ENCODE data around the gene MEIS2. TPM values are rescaled to one million over a fixed set of nuclear protein-coding genes. Genes with fewer than 3 reads are reported as not detected.

Gene MEIS2
- total RNA-seq, 2 experiments from 2014 or later = not detected

GRCh38 chr15:37088436-37088835 lies 11.9 kb downstream of the MEIS2 start:
- ChIA-PET CTCF (no interaction called here), POLR2A (no interaction called here)
- no peak overlapping the region for H3K27ac Mint-ChIP-seq
- no peaks in the 10 kb centered on the region for H3K4me1 Mint-ChIP-seq
- H3K36me3 Mint-ChIP-seq (ENCODE audit: low read depth) = no peaks in the 10 kb centered on the region
- H3K9me3 Mint-ChIP-seq = no peaks in the 10 kb centered on the region
- no peak overlapping the region for H3K4me3 Mint-ChIP-seq
- DNase-seq = no peak
- peaks cover 10% of the 10 kb centered on the region for H3K27me3 Mint-ChIP-seq

DNA sequence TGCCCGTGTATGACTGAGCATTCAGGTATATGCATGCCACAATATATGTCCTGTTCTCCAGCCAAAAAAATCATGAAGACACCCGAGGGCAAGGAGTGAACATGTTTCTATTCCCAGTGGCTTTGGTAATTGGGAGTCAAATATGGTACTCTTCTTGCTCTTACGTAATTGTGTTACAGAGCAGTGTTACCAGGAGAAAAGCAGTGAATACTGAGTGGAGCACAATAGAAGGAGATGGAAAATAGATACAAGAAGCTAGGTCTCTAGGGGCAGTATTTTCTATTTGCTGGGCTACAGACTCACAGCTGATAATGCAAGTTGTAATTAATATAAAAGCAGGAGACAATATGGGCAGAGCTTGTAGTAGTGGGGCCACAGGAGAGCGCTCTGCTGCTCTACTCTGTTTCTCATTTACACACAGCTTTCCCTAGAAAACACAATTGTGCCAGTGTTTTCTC lies 13.2 kb downstream of the MEIS2 start:
- Mint-ChIP-seq H3K4me1 (no peaks in the 10 kb centered on the region), H3K27me3 (peaks cover 3% of the 10 kb centered on the region), H3K36me3 (ENCODE audit: low read depth) (no peaks in the 10 kb centered on the region), H3K9me3 (no peaks in the 10 kb centered on the region), H3K4me3 (no peak overlapping the region), H3K27ac (no peak overlapping the region)
- DNase-seq = no peak
- ChIA-PET CTCF (no interaction called here), POLR2A (no interaction called here)

DNA sequence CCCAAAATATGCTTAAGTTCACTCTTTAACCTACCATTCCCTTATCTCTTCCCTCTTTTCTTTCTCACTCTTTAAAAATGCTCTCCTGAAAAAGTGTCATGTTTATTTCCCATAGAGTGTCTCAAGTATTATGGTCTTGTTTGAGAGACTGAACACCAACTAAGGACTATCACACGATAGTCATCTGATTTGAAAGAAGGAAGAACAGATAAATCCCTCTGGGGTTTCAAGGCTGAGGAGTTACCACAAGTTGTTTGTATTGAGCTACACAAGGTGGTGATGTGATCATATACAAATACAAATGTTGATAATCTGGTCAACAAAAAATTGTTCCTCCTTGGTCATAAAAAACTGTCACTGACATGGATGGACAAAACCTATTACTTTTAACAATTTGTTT lies 13.8 kb downstream of the MEIS2 start:
- no peaks in the 10 kb centered on the region for H3K9me3 Mint-ChIP-seq
- H3K27me3 Mint-ChIP-seq = peaks cover 3% of the 10 kb centered on the region
- no peaks in the 10 kb centered on the region for H3K4me1 Mint-ChIP-seq
- H3K27ac Mint-ChIP-seq = no peak overlapping the region
- ChIA-PET POLR2A (no interaction called here), CTCF (no interaction called here)
- no peak overlapping the region for H3K4me3 Mint-ChIP-seq
- no peaks in the 10 kb centered on the region for H3K36me3 Mint-ChIP-seq (ENCODE audit: low read depth)
- no peak for DNase-seq

GRCh38 chr15:37086120-37086519 lies 14.2 kb downstream of the MEIS2 start:
- H3K27me3 Mint-ChIP-seq = peaks cover 3% of the 10 kb centered on the region
- H3K4me3 Mint-ChIP-seq = no peak overlapping the region
- H3K9me3 Mint-ChIP-seq = no peaks in the 10 kb centered on the region
- no peak overlapping the region for H3K27ac Mint-ChIP-seq
- CTCF ChIA-PET = no interaction called here
- POLR2A ChIA-PET = no interaction called here
- no peaks in the 10 kb centered on the region for H3K36me3 Mint-ChIP-seq (ENCODE audit: low read depth)
- H3K4me1 Mint-ChIP-seq = no peaks in the 10 kb centered on the region
- no peak for DNase-seq

- no peak overlapping the region for H3K27ac Mint-ChIP-seq
- H3K4me3 Mint-ChIP-seq = no peak overlapping the region
- DNase-seq = no peak
- H3K27me3 Mint-ChIP-seq = peaks cover 3% of the 10 kb centered on the region
- no peaks in the 10 kb centered on the region for H3K4me1 Mint-ChIP-seq
- no peaks in the 10 kb centered on the region for H3K36me3 Mint-ChIP-seq (ENCODE audit: low read depth)
- ChIA-PET CTCF (no interaction called here), POLR2A (no interaction called here)
- H3K9me3 Mint-ChIP-seq = no peaks in the 10 kb centered on the region
Measured at GRCh38 chr15:37084602-37085001, 15.7 kb downstream of the MEIS2 start.

- H3K4me3 Mint-ChIP-seq = no peak overlapping the region
- H3K4me1 Mint-ChIP-seq = no peaks in the 10 kb centered on the region
- DNase-seq = no peak
- ChIA-PET CTCF (no interaction called here), POLR2A (no interaction called here)
- H3K36me3 Mint-ChIP-seq (ENCODE audit: low read depth) = no peaks in the 10 kb centered on the region
- H3K27ac Mint-ChIP-seq = no peak overlapping the region
- H3K9me3 Mint-ChIP-seq = no peaks in the 10 kb centered on the region
- H3K27me3 Mint-ChIP-seq = peaks cover 3% of the 10 kb centered on the region
Measured at GRCh38 chr15:37083610-37084009, 16.7 kb downstream of the MEIS2 start.

DNA sequence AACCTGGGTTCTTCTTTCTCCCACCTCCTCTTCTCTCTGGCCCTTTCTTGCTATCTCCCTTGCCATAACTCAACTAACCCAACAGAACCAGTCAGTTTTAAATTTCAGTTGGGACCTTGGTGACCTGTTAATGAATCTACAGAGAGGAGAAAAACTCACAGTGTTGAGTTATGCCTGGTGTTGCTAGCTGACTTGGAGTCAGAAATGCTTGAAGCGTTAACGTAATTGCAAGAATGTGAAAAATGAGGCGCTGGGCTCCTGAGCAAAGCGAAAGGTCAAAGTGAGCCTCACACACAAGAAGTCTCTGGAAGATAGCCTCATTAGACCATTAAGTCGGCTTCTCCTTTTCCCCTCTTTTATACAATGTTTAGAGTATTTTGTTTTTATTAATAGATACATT lies 18.4 kb downstream of the MEIS2 start:
- DNase-seq = no peak
- H3K4me1 Mint-ChIP-seq = no peaks in the 10 kb centered on the region
- ChIA-PET CTCF (no interaction called here), POLR2A (no interaction called here)
- H3K9me3 Mint-ChIP-seq = no peaks in the 10 kb centered on the region
- no peak overlapping the region for H3K4me3 Mint-ChIP-seq
- no peaks in the 10 kb centered on the region for H3K36me3 Mint-ChIP-seq (ENCODE audit: low read depth)
- H3K27me3 Mint-ChIP-seq = no peaks in the 10 kb centered on the region
- no peak overlapping the region for H3K27ac Mint-ChIP-seq

- H3K4me1 Mint-ChIP-seq = no peaks in the 10 kb centered on the region
- CTCF ChIA-PET = no interaction called here
- H3K27ac Mint-ChIP-seq = no peak overlapping the region
- H3K27me3 Mint-ChIP-seq = no peaks in the 10 kb centered on the region
- POLR2A ChIA-PET = no interaction called here
- no peak for DNase-seq
- no peaks in the 10 kb centered on the region for H3K9me3 Mint-ChIP-seq
- H3K36me3 Mint-ChIP-seq (ENCODE audit: low read depth) = no peaks in the 10 kb centered on the region
- no peak overlapping the region for H3K4me3 Mint-ChIP-seq
Measured at GRCh38 chr15:37080261-37080921, 20.0 kb downstream of the MEIS2 start.

- Mint-ChIP-seq H3K4me1 (no peaks in the 10 kb centered on the region), H3K27ac (no peak overlapping the region)
- POLR2A ChIA-PET = no interaction called here
Measured at GRCh38 chr15:37079726-37080125, 20.6 kb downstream of the MEIS2 start.

DNA sequence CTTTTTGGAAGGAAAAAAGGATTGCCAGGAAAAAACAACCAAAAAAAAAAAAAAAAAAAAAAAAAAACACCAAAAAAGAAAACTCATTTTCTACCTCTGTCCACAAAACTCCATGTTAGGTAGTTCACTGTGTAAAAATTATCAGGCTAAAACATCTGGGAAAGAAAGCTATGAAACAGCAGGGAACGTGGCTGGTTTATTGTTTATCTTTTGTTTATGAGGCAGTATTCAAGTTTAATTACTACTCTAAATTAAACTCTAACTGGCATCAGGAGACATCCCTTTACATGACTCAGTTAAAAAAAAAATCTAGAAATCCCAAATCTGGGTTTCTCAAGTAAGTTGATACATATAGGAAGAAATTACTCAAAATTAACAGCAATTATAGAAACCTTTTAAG lies 21.8 kb downstream of the MEIS2 start:
- DNase-seq = no peak
- CTCF ChIA-PET = no interaction called here
- H3K4me3 Mint-ChIP-seq = no peak overlapping the region
- no peaks in the 10 kb centered on the region for H3K36me3 Mint-ChIP-seq (ENCODE audit: low read depth)
- H3K9me3 Mint-ChIP-seq = no peaks in the 10 kb centered on the region
- POLR2A ChIA-PET = no interaction called here
- no peaks in the 10 kb centered on the region for H3K27me3 Mint-ChIP-seq
- H3K27ac Mint-ChIP-seq = no peak overlapping the region
- H3K4me1 Mint-ChIP-seq = no peaks in the 10 kb centered on the region

More at GRCh38 chr15:37079726-37080125, 20.6 kb downstream of the MEIS2 start:
- CTCF ChIA-PET = no interaction called here
- Mint-ChIP-seq H3K27me3 (no peaks in the 10 kb centered on the region), H3K36me3 (ENCODE audit: low read depth) (no peaks in the 10 kb centered on the region), H3K9me3 (no peaks in the 10 kb centered on the region), H3K4me3 (no peak overlapping the region)
- no peak for DNase-seq

DNA sequence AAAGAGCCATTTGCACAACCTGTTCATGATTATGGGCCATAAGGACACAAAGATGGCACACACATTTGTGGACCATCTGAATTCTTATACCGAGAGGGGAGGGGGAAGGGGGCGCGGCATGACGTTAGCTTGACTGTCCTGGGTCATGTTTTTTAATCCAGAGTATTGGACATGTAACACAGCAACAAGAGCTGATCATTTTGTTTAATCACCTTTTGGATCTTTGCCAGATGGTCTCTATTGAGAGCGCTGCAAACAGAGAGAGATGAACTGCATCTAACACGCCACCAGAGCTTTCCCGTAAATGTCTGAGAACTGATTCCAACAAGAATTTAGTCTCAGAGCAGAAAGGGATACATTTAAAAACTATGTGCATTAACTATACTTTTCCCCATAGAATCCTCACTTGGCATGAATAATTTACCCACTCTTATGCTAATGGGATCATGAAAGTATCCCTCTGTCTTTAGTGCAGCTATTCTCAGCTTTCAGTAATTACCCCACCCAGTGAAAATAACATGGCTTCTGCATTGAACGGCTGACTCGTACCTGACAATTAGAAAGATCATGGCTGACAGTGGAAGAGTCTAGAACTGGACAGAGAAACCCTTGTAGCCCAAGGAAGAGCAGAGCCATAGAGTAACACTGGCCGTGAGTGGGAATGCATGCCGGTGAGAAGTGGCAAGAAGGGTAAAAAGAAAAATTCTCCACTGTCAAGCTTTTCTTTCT lies 22.6 kb downstream of the MEIS2 start:
- no peak for DNase-seq
- H3K27me3 Mint-ChIP-seq = no peaks in the 10 kb centered on the region

GRCh38 chr15:37076543-37076942 lies 23.8 kb downstream of the MEIS2 start:
- H3K27ac Mint-ChIP-seq = no peak overlapping the region
- no peaks in the 10 kb centered on the region for H3K36me3 Mint-ChIP-seq (ENCODE audit: low read depth)
- no peak overlapping the region for H3K4me3 Mint-ChIP-seq
- CTCF ChIA-PET = no interaction called here
- no peaks in the 10 kb centered on the region for H3K9me3 Mint-ChIP-seq
- no peaks in the 10 kb centered on the region for H3K4me1 Mint-ChIP-seq
- POLR2A ChIA-PET = no interaction called here
- H3K27me3 Mint-ChIP-seq = no peaks in the 10 kb centered on the region
- no peak for DNase-seq

More for the DNA sequence above, 22.6 kb downstream of the MEIS2 start:
- ChIA-PET CTCF (no interaction called here), POLR2A (no interaction called here)
- Mint-ChIP-seq H3K36me3 (ENCODE audit: low read depth) (no peaks in the 10 kb centered on the region), H3K4me1 (no peaks in the 10 kb centered on the region), H3K27ac (no peak overlapping the region), H3K9me3 (no peaks in the 10 kb centered on the region), H3K4me3 (no peak overlapping the region)

DNA sequence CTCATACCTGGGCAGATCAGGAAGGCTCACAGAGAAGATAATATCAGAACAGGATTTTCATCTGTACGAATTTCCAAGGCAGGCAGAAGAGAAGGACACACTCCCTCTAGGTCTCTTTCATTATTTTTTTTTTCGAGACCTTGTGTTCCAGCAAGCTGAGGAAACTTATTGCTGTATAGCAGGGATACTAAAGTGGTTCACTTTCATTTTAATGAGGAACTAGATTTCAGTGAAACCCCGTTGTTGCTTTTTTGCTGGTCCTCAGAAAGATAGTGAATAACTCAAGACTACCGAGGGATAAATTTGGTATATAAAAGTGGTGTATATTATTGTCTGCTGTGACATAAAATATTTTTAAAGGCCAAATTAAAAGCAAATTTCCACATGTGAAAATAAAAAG lies 24.6 kb downstream of the MEIS2 start:
- H3K4me1 Mint-ChIP-seq = no peaks in the 10 kb centered on the region
- CTCF ChIA-PET = no interaction called here
- no peak for DNase-seq
- POLR2A ChIA-PET = no interaction called here
- no peak overlapping the region for H3K27ac Mint-ChIP-seq
- no peaks in the 10 kb centered on the region for H3K9me3 Mint-ChIP-seq
- no peaks in the 10 kb centered on the region for H3K27me3 Mint-ChIP-seq
- H3K4me3 Mint-ChIP-seq = no peak overlapping the region
- H3K36me3 Mint-ChIP-seq (ENCODE audit: low read depth) = no peaks in the 10 kb centered on the region

DNA sequence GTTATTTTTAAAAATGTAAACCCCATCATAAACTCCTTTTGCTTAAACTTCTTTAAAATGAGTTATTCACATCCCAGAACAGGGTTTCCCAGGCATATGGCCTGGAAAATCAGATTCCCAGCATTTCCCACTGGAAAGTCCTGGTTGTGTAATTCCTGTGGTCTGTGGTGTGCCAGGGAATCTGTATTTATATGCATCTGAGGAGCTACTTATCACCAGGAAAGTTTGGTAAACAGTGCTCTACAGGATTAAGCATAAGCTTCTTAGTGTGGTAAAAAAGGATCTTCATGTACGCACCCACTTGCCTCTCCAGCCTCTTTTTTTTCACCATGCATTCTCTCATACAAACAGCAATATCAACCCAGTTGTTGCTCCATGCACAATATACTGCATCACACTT lies 28.2 kb downstream of the MEIS2 start:
- H3K36me3 Mint-ChIP-seq (ENCODE audit: low read depth) = no peaks in the 10 kb centered on the region
- no peaks in the 10 kb centered on the region for H3K4me1 Mint-ChIP-seq
- H3K27ac Mint-ChIP-seq = no peak overlapping the region
- DNase-seq = no peak
- POLR2A ChIA-PET = no interaction called here
- CTCF ChIA-PET = no interaction called here
- H3K9me3 Mint-ChIP-seq = no peaks in the 10 kb centered on the region
- no peaks in the 10 kb centered on the region for H3K27me3 Mint-ChIP-seq
- H3K4me3 Mint-ChIP-seq = no peak overlapping the region
